ENCODE data around the gene SERHL2.
A peak's percentile ranks its signal among the peaks of the same experiment; 100 is the strongest.
"Not testable (repeated sequence)": the region's sequence is repeated elsewhere in the genome, so short reads cannot be mapped to it uniquely, and the experiment has no call there.

The SERHL2 gene

DNA sequence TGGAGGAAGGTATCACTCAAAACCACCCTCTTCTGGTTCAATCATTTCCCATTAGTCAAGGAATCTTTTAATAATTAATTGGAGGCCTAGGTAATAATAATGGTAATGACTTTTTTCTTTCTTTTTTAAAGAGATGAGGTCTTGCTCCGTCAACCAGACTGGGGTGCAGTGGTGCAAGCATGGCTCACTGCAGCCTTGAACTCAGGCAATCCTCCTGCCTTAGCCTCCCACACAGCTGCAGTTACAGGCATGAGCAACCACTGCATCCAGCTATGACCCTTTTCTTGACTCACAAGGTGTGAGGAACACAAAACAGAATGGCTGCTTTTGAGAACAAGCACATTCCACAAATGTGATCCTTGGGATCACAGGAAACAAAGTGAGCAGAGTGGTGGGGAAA, 57.3 kb downstream of the SERHL2 start:
- no peak overlapping the region for H3K9ac ChIP-seq (ENCODE audit: insufficient read length, low read depth)
- peaks cover 44% of the 10 kb centered on the region for H3K36me3 ChIP-seq (ENCODE audit: insufficient read depth, insufficient read length, low read length)
- H3K4me1 ChIP-seq (ENCODE audit: insufficient read depth, insufficient read length): peaks cover 7% of the 10 kb centered on the region
- DNase-seq (ENCODE audit: low read depth, low spot score): no peak
- H3K9me3 ChIP-seq (ENCODE audit: insufficient read depth, low read length): no peaks in the 10 kb centered on the region; the same call in 1 of the 2 replicates
- H3K27me3 ChIP-seq (ENCODE audit: insufficient read depth, insufficient read length): no peaks in the 10 kb centered on the region
- no peak for TF ChIP-seq ZNF274 (IDR thresholded peaks at IDR 0.05; ENCODE audit: low read depth, low read length)
- no peak for TF ChIP-seq YY1 (IDR thresholded peaks at IDR 0.05; ENCODE audit: insufficient read depth, insufficient read length)
- no peak for TF ChIP-seq SUZ12 (IDR thresholded peaks at IDR 0.05; ENCODE audit: extremely low read depth, insufficient read depth, insufficient read length)
- no peak overlapping the region for H3K4me3 ChIP-seq (ENCODE audit: insufficient read length, low read depth)

- no peak for DNase-seq (ENCODE audit: low read depth, low spot score)
- Histone ChIP-seq H3K36me3 (ENCODE audit: insufficient read depth, insufficient read length, low read length) (peaks cover 35% of the 10 kb centered on the region), H3K9me3 (ENCODE audit: insufficient read depth, low read length) (no peaks in the 10 kb centered on the region; the same call in 1 of the 2 replicates), H3K27me3 (ENCODE audit: insufficient read depth, insufficient read length) (no peaks in the 10 kb centered on the region), H3K9ac (ENCODE audit: insufficient read length, low read depth) (peak overlapping the region; percentile 21), H3K4me3 (ENCODE audit: insufficient read length, low read depth) (no peak overlapping the region), H3K4me1 (ENCODE audit: insufficient read depth, insufficient read length) (peaks cover 7% of the 10 kb centered on the region)
- no peak for TF ChIP-seq YY1 (IDR thresholded peaks at IDR 0.05; ENCODE audit: insufficient read depth, insufficient read length)
- TF ChIP-seq ZNF274 (IDR thresholded peaks at IDR 0.05; ENCODE audit: low read depth, low read length): no peak
- no peak for TF ChIP-seq SUZ12 (IDR thresholded peaks at IDR 0.05; ENCODE audit: extremely low read depth, insufficient read depth, insufficient read length)
Measured at GRCh38 chr22:42612336-42612735, 58.6 kb downstream of the SERHL2 start.

DNA sequence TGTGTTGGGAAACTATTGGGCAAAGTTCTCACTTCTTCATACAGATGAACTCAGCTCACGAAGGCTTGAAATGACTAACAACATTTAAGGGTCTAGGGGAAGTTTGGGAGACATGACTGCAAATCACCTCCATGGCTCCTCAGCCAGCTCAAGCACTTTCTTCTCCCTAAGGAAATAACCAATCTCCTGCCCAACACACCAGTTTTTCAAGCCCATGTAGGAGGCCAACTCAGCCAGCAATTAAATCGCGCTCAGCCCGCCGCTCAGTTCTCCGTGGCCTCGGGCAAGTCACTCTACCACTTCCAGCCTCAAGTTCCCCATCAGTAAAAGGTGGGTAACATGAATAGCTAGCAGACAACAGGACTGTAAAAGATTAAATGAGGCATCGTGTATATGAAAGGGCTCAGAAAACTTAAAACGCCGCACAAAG, 60.1 kb downstream of the SERHL2 start:
- H3K9ac ChIP-seq (ENCODE audit: insufficient read length, low read depth): peak overlapping the region; percentile 93
- DNase-seq (ENCODE audit: low read depth, low spot score): no peak
- H3K4me1 ChIP-seq (ENCODE audit: insufficient read depth, insufficient read length): peaks cover 7% of the 10 kb centered on the region
- no peaks in the 10 kb centered on the region for H3K27me3 ChIP-seq (ENCODE audit: insufficient read depth, insufficient read length)
- peak overlapping the region; percentile 75 for H3K4me3 ChIP-seq (ENCODE audit: insufficient read length, low read depth)
- H3K36me3 ChIP-seq (ENCODE audit: insufficient read depth, insufficient read length, low read length): peaks cover 34% of the 10 kb centered on the region
- no peak for TF ChIP-seq SUZ12 (IDR thresholded peaks at IDR 0.05; ENCODE audit: extremely low read depth, insufficient read depth, insufficient read length)
- no peak for TF ChIP-seq ZNF274 (IDR thresholded peaks at IDR 0.05; ENCODE audit: low read depth, low read length)
- no peak for TF ChIP-seq YY1 (IDR thresholded peaks at IDR 0.05; ENCODE audit: insufficient read depth, insufficient read length)
- H3K9me3 ChIP-seq (ENCODE audit: insufficient read depth, low read length): no peaks in the 10 kb centered on the region

DNA sequence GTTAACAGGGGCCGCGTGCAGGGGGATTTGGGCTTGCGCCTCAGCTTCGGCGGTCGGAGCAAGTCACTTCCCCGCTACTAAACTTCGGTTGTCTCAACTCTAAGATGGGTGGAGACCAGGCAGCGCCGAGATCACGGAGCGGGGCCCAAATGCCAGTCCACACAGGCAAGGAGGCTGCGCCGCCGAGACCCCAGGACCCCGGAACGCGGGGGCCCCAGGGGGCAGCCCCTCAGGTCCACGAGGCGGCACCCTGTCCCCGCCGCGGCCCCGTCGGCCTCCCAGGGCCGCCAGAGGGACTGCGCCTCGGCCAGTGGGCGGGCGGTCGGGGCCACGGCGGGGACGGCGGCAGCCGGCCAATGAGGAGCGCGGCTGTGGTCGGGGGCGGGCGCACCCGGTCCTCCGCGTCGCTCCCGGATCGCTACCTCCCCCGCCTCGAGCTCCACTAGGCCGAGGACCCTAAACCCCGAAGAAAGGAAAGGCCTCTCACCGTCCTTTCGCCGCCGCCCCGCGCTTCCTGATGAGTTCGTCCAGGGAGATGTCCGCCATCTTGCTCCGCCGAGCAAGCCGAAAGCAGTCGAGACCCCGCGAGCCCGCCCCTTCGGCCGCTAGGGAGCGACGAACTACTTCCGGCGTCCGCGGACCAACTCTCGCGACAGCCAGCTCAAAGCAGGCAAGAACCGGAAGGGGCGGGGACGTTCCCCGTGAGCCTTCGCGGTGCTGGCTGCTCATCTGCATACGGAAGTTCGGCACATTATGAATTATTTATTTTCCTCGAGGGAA, 60.7 kb downstream of the SERHL2 start, which contains the start of gene POLDIP3:
POLDIP3 (minus strand) TSS at position 572 of the 780 bp plus-strand sequence; CDS start at position 546, 26 bp downstream.
- no peaks in the 10 kb centered on the region for H3K9me3 ChIP-seq (ENCODE audit: insufficient read depth, low read length)
- peaks cover 8% of the 10 kb centered on the region for H3K4me1 ChIP-seq (ENCODE audit: insufficient read depth, insufficient read length)
- peak; percentile 94 for DNase-seq (ENCODE audit: low read depth, low spot score)
- peak within 1 kb of the TSS; percentile 93 for H3K9ac ChIP-seq (ENCODE audit: insufficient read length, low read depth)
- peaks cover 40% of the 10 kb centered on the region for H3K36me3 ChIP-seq (ENCODE audit: insufficient read depth, insufficient read length, low read length)
- TF ChIP-seq SUZ12 (IDR thresholded peaks at IDR 0.05; ENCODE audit: extremely low read depth, insufficient read depth, insufficient read length) (no peak), YY1 (IDR thresholded peaks at IDR 0.05; ENCODE audit: insufficient read depth, insufficient read length) (peak; percentile 64), ZNF274 (IDR thresholded peaks at IDR 0.05; ENCODE audit: low read depth, low read length) (no peak)
- H3K27me3 ChIP-seq (ENCODE audit: insufficient read depth, insufficient read length): no peaks in the 10 kb centered on the region
- peak within 1 kb of the TSS; percentile 75 for H3K4me3 ChIP-seq (ENCODE audit: insufficient read length, low read depth)

GRCh38 chr22:42615092-42615859, 61.5 kb downstream of the SERHL2 start:
- peaks cover 7% of the 10 kb centered on the region for H3K4me1 ChIP-seq (ENCODE audit: insufficient read depth, insufficient read length)
- TF ChIP-seq SUZ12 (IDR thresholded peaks at IDR 0.05; ENCODE audit: extremely low read depth, insufficient read depth, insufficient read length): no peak
- TF ChIP-seq ZNF274 (IDR thresholded peaks at IDR 0.05; ENCODE audit: low read depth, low read length): no peak
- TF ChIP-seq YY1 (IDR thresholded peaks at IDR 0.05; ENCODE audit: insufficient read depth, insufficient read length): no peak
- peak overlapping the region; percentile 75 for H3K4me3 ChIP-seq (ENCODE audit: insufficient read length, low read depth)
- peaks cover 46% of the 10 kb centered on the region for H3K36me3 ChIP-seq (ENCODE audit: insufficient read depth, insufficient read length, low read length)
- DNase-seq (ENCODE audit: low read depth, low spot score): peak; percentile 91
- H3K27me3 ChIP-seq (ENCODE audit: insufficient read depth, insufficient read length): no peaks in the 10 kb centered on the region
- peak overlapping the region; percentile 68 for H3K9ac ChIP-seq (ENCODE audit: insufficient read length, low read depth)
- H3K9me3 ChIP-seq (ENCODE audit: insufficient read depth, low read length): no peaks in the 10 kb centered on the region

- H3K9me3 ChIP-seq (ENCODE audit: insufficient read depth, low read length); H3K27me3 ChIP-seq (ENCODE audit: insufficient read depth, insufficient read length); H3K4me1 ChIP-seq (ENCODE audit: insufficient read depth, insufficient read length); DNase-seq (ENCODE audit: low read depth, low spot score): not testable (repeated sequence)
- peaks cover 46% of the 10 kb centered on the region for H3K36me3 ChIP-seq (ENCODE audit: insufficient read depth, insufficient read length, low read length)
- H3K9ac ChIP-seq (ENCODE audit: insufficient read length, low read depth): peak overlapping the region; percentile 54
- peak overlapping the region; percentile 21 for H3K4me3 ChIP-seq (ENCODE audit: insufficient read length, low read depth)
Measured at GRCh38 chr22:42615860-42616175, 62.1 kb downstream of the SERHL2 start.

Measured in NT2/D1 (cell line).